ENCODE data around the gene TMED8.
"Not testable (repeated sequence)": the region's sequence is repeated elsewhere in the genome, so short reads cannot be mapped to it uniquely, and the experiment has no call there.

TMED8 gene

GRCh38 chr14:77421201-77421600, 44.3 kb upstream of the TMED8 start:
- no peak overlapping the region for H3K27ac ChIP-seq (ENCODE audit: poor library complexity, severe bottlenecking)
- no peaks in the 10 kb centered on the region for H3K4me1 ChIP-seq (ENCODE audit: insufficient read depth, poor library complexity, severe bottlenecking)
- no peak for TF ChIP-seq CTCF (IDR thresholded peaks at IDR 0.05; ENCODE audit: poor library complexity, severe bottlenecking)
- H3K4me3 ChIP-seq (ENCODE audit: severe bottlenecking), result no peak overlapping the region
- peaks cover 3% of the 10 kb centered on the region for H3K9me3 ChIP-seq (ENCODE audit: severe bottlenecking)
- peaks cover 23% of the 10 kb centered on the region for H3K36me3 ChIP-seq (ENCODE audit: low read depth)
- no peaks in the 10 kb centered on the region for H3K27me3 ChIP-seq (ENCODE audit: insufficient read depth, poor library complexity, severe bottlenecking)
- peak; percentile 27; the same call in 1 of the 3 replicates for ATAC-seq (ENCODE audit: low read depth)
- no peak for DNase-seq (ENCODE audit: low spot score)

DNA sequence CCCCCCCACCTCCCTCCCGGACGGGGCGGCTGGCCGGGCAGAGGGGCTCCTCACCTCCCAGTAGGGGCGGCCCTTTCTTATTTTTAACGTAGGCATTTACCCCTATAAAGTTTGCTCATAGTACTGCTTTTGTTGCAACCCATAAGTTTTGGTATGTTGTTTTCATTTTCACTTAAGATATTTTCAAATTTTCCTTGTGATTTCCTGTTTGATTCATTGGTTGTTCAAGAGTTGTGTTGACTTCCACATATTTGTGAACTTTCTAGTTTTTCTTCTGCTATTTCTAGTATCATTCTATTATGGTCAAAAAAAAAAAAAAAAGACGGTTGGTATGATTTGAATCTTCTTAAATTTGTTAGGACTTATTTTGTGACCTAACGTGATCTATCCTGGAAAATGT, 39.9 kb upstream of the TMED8 start:
- no peaks in the 10 kb centered on the region for H3K36me3 ChIP-seq (ENCODE audit: low read depth)
- no peak overlapping the region for H3K27ac ChIP-seq (ENCODE audit: poor library complexity, severe bottlenecking)
- DNase-seq (ENCODE audit: low spot score) (no peak), ATAC-seq (ENCODE audit: low read depth) (no peak)
- peaks cover 3% of the 10 kb centered on the region for H3K9me3 ChIP-seq (ENCODE audit: severe bottlenecking)
- no peak overlapping the region for H3K4me3 ChIP-seq (ENCODE audit: severe bottlenecking)
- H3K4me1 ChIP-seq (ENCODE audit: insufficient read depth, poor library complexity, severe bottlenecking), result no peaks in the 10 kb centered on the region
- no peaks in the 10 kb centered on the region for H3K27me3 ChIP-seq (ENCODE audit: insufficient read depth, poor library complexity, severe bottlenecking)
- no peak for TF ChIP-seq CTCF (IDR thresholded peaks at IDR 0.05; ENCODE audit: poor library complexity, severe bottlenecking)

DNA sequence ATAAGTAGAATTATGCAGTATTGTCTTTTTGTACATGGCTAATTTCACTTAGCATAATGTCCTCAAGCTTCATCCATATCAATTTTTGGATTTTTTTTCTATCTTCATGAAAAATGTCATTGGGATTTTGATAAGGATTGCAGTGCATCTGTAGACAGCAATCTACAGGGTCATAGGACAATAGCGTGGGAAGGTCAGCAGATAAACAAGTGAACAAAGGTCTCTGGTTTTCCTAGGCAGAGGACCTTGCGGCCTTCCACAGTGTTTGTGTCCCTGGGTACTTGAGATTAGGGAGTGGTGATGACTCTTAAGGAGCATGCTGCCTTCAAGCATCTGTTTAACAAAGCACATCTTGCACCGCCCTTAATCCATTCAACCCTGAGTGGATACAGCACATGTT, 39.2 kb upstream of the TMED8 start:
- DNase-seq (ENCODE audit: low spot score); ATAC-seq (ENCODE audit: low read depth); H3K9me3 ChIP-seq (ENCODE audit: severe bottlenecking); H3K27me3 ChIP-seq (ENCODE audit: insufficient read depth, poor library complexity, severe bottlenecking); H3K4me3 ChIP-seq (ENCODE audit: severe bottlenecking); H3K4me1 ChIP-seq (ENCODE audit: insufficient read depth, poor library complexity, severe bottlenecking); H3K27ac ChIP-seq (ENCODE audit: poor library complexity, severe bottlenecking); H3K36me3 ChIP-seq (ENCODE audit: low read depth): not testable (repeated sequence)

- H3K36me3 ChIP-seq (ENCODE audit: low read depth); H3K27ac ChIP-seq (ENCODE audit: poor library complexity, severe bottlenecking); DNase-seq (ENCODE audit: low spot score); H3K27me3 ChIP-seq (ENCODE audit: insufficient read depth, poor library complexity, severe bottlenecking); H3K4me3 ChIP-seq (ENCODE audit: severe bottlenecking); ATAC-seq (ENCODE audit: low read depth); H3K4me1 ChIP-seq (ENCODE audit: insufficient read depth, poor library complexity, severe bottlenecking); H3K9me3 ChIP-seq (ENCODE audit: severe bottlenecking): not testable (repeated sequence)
Observed at GRCh38 chr14:77415403-77416030, 38.6 kb upstream of the TMED8 start.

GRCh38 chr14:77409131-77409533, 32.2 kb upstream of the TMED8 start:
- Histone ChIP-seq H3K27ac (ENCODE audit: poor library complexity, severe bottlenecking) (no peak overlapping the region), H3K4me3 (ENCODE audit: severe bottlenecking) (no peak overlapping the region), H3K4me1 (ENCODE audit: insufficient read depth, poor library complexity, severe bottlenecking) (no peaks in the 10 kb centered on the region), H3K27me3 (ENCODE audit: insufficient read depth, poor library complexity, severe bottlenecking) (peaks cover 3% of the 10 kb centered on the region), H3K9me3 (ENCODE audit: severe bottlenecking) (no peaks in the 10 kb centered on the region), H3K36me3 (ENCODE audit: low read depth) (no peaks in the 10 kb centered on the region)
- DNase-seq (ENCODE audit: low spot score) (no peak), ATAC-seq (ENCODE audit: low read depth) (peak; percentile 64; the same call in 2 of the 3 replicates)
- peak; percentile 57 for TF ChIP-seq CTCF (IDR thresholded peaks at IDR 0.05; ENCODE audit: poor library complexity, severe bottlenecking)

DNA sequence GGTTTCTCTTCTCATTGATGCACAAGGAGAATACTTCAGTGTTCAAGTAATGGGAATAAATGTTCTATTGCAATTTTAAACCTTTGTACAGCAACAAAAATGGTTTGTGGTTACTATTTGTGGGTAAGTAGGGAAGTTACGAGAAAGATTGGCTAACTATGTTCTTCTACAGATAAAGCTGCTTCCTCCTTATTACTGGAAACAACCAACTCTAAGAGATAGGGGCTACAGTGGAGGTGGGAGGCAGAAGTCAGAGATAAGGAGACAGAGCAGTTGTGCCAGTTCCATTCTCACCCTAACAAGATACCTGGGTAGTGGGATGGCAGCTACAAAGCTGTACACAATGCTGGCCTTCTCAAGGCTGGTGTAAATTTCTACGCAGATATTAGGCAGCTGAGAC, 30.3 kb upstream of the TMED8 start:
- ATAC-seq (ENCODE audit: low read depth) (no peak), DNase-seq (ENCODE audit: low spot score) (no peak)
- no peak for TF ChIP-seq CTCF (IDR thresholded peaks at IDR 0.05; ENCODE audit: poor library complexity, severe bottlenecking)
- Histone ChIP-seq H3K9me3 (ENCODE audit: severe bottlenecking) (no peaks in the 10 kb centered on the region), H3K27ac (ENCODE audit: poor library complexity, severe bottlenecking) (no peak overlapping the region), H3K4me1 (ENCODE audit: insufficient read depth, poor library complexity, severe bottlenecking) (no peaks in the 10 kb centered on the region), H3K36me3 (ENCODE audit: low read depth) (no peaks in the 10 kb centered on the region), H3K4me3 (ENCODE audit: severe bottlenecking) (no peak overlapping the region), H3K27me3 (ENCODE audit: insufficient read depth, poor library complexity, severe bottlenecking) (peaks cover 3% of the 10 kb centered on the region)

All from RWPE2 (cell line).